GM21381 (cell line): ENCODE results near the gene PFKFB3.
A peak's percentile ranks its signal among the peaks of the same experiment; 100 is the strongest.
"Not testable (repeated sequence)": the region's sequence is repeated elsewhere in the genome, so short reads cannot be mapped to it uniquely, and the experiment has no call there.

Source experiments
- ATAC-seq: cut with Tn5 transposase; IDR thresholded peaks from one replicate; pipeline ENCODE4 v1.9.1; 2021; ENCODE audit warnings: mild to moderate bottlenecking, moderate library complexity; ENCODE audit not compliant: unreplicated experiment

The PFKFB3 gene

DNA sequence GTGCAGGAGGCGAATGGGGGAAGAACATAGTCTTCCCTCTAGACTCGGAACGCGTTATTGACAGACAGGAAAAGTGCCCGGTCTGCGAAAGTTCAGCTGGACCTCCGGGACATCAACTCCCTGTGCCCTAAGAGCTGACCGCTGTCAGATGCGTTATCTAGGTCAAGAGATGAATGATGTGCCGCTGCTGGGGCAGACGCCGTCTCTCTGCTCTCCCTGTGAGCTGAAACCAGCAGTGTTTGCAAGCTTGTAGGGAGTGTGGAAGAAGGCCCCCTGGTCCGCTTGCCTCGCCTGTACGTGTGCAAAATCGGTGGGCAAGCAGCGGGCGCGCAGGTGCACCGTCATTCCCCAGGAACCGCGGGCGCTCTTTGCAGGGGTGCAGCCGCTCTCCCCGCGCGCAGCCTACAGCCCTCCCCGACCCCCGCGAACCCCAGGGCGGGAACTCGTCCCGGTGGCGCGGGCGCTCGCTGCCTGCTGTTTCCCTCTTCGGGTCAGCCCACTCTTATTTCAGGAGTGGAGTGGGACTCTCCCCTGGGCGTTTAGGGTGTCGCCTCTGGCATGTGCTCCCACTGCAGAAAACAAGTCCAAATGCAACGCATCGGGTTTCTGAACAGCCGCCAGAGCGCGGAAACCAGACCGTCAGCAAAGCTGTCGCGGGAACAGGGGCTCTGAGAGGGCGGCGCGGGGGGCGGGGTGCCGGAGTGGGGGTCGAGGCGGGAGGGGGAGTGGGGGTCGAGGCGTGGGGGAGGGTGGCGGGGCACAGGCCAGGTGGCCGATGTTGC is 1.8 kb upstream of the PFKFB3 start:
- ATAC-seq, result no peak

DNA sequence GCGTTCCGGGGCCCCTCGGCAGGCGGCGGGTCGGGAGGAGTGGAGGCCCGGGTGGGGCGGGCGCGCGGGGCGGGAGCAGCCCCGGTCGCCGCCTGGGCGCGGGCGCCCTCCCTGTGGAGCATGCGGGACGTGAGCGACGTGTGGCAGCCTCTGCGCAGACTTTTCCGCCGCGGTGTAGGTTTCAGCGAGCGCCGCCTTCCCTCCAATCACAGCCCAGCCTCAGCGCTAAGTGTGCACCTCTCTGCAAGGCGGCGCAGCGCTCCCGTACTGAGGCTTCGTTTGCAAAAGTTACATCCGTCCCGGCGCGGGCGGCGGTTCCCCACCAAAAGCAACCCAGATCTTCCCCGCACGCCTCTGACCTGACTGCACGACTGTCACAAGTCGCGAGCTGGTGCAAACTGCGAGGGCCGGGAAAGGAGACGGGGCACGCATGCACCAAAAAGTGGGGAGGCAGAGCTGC is 1.2 kb upstream of the PFKFB3 start:
- peak; percentile 35 for ATAC-seq

DNA sequence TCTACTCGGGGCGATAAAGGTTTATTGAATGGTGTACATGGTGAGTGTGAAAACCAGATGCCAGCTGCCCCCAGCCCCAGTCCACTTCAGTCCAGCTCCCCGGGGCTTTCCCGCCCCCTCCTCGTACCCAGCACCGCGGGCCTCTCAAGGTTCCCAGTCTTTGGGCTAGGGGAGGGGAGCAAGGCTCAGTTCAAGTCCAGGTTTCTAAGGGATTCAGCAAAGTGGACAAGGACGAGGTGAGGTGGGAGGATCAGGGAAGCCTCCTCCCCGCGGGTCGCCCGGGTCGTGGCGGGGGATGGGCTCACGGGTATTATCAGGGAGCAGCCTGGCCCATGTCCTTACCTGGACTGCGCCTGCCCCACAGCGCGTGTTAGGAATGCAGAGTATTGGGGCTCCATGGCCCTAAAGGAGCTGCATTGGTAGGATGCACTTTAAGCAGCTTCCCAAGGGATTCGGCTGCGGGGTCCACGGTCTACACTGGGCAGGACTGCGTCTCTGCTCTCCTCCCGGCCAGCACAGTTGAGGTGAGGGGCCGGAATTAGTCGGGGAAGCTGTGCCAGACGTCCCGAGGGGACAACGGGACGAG is 541 bp upstream of the PFKFB3 start:
- ATAC-seq, result no peak

DNA sequence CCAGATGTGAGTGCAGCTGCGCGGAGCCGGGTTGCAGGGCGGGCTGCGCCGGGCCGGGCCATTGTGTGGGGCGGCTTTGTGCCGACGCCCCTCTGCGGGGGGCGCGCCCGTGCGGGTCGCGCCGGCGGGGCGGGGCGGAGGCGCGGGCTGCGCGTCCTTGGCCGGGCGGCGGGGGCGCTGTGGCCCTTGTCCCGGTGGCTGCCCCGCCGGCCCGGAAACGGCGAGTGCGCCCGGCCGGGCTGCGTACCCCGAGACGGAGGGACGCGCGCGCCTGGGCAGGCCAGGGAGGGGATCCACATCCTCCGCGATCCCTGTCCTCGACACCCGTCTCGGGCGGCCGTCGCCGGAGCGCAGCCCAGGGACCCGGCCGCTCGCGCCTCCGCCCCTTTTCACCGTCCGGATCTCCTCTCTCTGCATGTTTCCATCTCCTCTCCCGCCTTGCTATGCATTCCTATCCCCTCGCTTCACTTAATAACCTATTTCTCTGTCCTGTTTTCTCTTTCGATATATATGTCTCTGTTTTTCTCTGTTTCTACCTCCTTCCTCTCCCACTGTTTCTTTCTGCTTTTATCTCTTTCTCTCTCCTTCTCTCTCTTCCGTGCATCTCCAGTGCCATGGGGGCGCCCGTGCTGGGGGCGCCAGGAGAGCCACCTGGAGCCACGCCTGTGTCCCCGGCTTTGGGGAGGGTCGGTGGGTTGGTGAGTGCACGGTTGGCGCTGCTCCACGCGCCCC is 765 bp downstream of the PFKFB3 start:
- ATAC-seq, result peak; percentile 41

DNA sequence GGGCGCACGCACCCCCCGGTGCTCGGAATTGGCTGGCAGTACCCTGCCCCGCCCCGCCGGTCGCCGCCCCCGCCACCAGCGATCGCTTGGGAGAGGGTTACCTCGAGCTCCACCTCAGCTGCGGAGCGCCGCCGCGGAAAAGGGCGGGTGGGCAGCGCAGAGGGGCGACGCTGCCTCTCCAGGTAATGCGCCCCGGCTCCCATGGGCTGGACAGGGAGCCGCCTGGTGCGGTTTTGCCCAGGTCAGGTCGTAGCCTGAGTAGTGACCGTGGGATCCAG is 1.3 kb downstream of the PFKFB3 start:
- no peak for ATAC-seq

DNA sequence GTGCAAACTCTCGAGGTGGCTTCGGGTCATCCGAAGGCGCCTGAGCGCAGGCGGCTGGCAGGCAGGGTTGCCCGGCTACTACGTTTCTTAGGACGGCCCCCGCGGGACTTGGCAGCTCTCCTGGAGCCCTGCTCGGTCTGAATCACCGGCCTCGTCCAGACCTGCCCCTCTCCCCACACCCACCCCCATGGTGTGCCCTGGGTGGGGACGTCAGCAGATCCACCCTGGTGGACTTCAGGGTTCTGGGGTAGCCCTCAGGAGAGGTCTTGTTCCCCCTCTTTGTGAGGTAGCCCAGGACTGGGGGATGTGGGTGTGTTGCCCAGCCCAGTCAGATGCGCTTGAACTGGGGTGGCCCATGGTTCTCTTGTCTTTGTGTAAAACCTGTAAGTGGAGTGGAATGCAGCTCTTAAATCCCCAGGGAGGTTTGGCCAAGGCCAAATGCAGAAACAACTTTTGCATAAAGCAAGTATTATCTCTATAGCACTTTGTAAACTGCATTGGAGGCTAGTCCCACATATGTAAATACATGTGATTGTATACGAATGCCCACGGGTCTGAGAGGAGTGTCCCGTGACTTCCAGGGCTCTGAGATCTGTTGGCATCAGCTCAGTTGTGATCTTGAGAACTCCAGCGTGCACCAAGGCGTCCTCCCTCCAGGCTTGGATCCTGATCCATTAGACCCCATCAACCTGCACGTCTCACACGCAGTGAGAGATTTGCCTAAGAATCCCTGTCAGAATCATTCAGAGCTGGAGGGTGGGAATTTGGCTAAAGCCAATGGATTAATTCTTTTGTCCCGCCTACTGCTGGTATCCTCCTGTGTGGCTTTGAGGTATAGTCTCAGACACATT is 1.8 kb downstream of the PFKFB3 start:
- ATAC-seq, result no peak

DNA sequence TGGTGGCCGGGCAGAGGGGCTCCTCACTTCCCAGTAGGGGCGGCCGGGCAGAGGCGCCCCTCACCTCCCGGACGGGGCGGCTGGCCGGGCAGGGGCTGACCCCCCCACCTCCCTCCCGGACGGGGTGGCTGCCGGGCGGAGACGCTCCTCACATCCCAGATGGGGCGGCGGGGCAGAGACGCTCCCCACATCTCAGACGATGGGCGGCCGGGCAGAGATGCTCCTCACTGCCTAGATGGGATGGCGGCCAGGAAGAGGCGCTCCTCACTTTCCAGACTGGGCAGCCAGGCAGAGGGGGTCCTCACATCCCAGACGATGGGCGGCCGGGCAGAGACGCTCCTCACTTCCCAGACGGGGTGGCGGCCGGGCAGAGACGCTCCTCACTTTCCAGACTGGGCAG is 3.8 kb downstream of the PFKFB3 start:
- not testable (repeated sequence) for ATAC-seq

DNA sequence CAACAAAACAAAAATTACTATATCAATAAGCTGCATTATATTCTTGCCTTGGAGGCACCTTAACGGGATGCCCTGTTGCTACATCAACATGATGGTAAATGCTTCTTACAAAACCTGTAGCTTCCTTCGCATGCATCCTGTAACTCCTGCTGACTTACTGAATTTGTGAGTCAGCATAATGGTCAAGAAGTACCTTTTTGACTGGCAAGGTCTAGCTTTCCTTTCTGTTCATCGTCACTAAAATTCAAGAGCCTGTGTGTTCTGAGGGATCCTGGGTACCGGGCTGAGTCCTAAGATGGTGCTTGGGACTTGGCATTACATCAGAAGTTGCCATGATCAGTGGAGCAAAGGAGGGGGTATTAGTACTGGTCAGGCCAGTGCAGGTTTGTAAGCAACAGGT is 4.9 kb downstream of the PFKFB3 start:
- no peak for ATAC-seq

DNA sequence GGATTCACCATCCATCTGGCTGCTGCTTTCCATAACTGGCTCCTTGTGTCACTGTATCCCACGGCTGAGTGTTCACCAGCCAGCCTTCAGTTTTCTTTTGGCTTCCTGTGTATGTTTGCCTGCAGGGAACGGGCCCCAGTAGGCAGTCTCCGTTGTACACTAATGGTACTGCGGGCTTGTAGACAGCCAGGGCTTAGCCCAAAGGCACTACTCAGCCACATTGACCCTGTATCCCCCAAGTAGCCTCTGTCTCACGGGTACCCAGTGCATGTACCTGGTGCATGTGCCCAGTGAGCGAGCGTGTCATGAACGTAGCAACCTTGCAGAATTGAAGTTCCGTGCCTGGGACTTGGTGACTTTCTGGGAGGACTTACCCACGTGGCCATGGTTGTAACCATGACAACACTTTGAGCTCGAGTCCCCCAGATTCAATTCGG is 6.1 kb downstream of the PFKFB3 start:
- no peak for ATAC-seq

DNA sequence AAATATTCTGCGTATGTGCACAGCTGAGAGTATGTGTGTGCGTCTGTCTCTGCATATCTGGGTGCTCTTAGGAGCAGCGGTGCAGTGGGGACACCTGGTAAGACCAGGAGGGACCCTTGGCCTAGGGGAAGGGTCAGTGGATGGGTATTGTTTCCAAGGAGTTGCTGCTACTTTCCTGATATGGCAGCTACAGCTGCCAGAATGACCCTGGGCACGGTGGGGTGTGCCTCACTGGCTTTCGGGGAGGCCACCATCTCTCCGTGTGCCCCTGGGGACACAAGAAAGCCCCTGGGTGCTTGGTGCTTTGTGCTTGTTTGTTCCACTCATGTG is 8.6 kb downstream of the PFKFB3 start:
- no peak for ATAC-seq

DNA sequence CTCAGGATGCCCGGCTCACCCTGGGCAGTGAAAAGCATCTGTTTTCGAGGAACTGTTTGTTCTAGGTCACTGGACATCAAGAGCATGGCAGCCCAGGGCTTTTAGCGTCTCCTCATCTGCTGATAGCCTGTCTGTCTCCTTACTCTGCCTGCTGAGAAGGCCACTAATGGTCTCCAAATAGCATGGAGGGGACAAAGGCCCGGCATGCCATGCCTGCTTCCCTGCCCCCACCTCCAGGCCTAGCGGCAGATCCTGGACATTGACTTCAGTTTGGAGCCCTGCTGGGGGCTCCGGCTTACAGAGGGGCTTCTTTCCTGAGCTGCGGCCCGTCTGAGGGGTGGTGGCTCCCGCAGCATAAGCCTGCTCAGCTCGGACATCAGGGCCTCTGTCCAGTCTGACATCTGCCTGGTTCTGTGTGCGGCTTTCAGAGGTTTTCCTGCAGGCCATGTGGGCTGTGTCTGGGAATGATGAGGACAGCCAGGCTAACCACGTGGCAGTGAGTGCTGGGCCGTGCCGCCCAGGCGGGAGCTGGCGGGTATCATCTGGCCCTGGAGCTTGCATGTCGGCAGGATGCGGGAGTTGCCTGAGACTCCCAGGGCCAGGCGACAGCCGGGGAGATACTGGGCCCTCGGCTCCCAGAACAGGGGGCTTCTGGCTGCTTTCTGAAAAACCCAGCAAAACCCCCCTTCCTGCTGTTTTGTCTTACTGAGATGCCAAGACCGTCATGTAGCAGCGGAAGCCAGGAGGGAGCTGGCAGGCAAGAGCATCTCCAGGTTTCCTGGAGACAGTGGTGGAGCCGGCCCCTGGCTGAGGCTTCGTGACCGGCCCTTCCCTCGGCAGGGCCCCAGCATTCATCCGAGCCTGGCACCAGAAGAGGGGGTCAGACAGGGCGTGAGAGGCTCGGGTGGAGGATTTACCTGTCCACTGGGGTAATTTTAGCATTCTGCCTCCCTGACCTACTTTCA is 9.2 kb downstream of the PFKFB3 start:
- ATAC-seq, result no peak

DNA sequence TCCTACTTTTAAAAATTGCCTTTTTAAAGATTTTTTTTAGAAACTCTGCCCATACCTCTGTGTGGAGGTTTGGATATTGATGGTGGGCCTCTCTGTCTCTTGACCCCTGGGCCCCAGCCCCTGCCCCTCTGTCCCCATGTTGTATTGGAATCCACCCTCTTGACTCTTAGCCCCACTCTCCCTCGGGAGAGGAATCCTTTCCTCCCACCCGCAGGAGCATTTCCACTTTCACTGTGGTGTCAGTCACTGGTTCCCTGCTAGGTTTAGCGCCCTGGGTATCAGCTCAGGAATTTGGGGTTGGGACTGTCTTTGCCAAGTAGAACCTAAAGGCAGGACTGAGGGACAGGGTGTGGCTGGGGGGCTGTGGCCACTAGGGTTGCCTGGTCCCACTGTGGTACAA is 10.1 kb downstream of the PFKFB3 start:
- ATAC-seq, result no peak

DNA sequence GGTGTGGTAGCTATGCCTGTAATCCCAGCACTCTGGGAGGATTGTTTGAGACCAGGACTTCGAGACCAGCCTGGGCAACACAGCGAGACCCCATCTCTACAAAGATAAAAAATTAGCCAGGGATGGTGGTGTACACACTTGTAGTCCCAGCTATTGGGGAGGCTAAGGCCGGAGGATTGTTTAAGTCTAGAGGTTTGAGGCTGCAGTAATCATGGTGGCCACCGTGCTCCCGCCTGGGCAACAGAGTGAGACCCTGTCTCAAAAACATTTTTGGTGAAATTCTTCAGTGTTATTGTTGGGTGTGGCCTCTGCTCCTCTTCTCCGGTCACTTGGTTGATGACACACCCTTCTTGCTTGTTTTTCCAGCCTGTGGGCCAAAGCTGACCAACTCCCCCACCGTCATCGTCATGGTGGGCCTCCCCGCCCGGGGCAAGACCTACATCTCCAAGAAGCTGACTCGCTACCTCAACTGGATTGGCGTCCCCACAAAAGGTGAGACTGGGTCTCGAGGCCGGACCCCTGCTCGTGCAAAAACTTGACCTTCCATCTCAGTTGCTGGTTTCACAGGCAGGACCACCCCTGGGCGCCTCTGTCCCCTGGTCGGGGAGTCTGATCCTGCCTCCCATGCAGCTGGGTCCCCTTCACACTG is 10.6 kb downstream of the PFKFB3 start:
- ATAC-seq, result no peak

DNA sequence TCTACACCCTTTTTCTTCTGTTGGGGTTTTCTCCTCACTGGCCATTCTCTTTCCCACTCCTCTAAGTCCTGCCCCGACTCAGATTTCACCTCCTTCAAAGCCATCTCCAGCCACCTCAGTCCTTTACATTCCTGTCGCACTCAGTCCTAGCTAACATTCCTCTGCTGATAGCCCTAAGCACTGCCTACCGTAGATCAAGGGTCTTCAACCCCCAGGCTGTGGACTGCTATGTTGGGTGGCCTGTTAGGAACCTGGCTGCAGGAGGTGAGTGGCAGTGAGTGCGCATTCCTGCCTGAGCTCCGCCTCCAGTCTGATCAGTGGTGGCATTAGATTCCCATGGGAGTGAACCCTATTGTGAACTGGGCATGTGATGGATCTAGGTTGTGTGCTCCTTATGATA is 11.2 kb downstream of the PFKFB3 start:
- ATAC-seq, result no peak

DNA sequence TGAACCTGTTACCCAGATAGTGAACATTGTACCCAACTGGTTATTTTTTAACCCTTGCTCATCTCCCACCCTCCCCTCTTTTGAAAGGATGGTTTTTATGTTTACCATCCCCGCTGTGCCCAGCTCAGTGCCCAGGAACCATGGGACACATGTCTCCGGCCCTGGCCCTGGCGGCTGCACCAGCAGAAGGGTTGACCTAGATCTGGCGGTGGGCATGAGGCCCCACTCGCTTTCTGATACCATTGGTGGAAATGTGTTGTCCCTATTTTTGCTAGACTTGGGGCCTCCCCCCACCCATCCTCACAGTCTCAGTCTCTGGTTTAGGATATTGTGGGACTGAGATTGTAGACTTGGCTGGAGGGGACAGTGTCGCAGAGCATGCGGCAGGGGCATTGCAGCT is 11.9 kb downstream of the PFKFB3 start:
- ATAC-seq, result no peak

DNA sequence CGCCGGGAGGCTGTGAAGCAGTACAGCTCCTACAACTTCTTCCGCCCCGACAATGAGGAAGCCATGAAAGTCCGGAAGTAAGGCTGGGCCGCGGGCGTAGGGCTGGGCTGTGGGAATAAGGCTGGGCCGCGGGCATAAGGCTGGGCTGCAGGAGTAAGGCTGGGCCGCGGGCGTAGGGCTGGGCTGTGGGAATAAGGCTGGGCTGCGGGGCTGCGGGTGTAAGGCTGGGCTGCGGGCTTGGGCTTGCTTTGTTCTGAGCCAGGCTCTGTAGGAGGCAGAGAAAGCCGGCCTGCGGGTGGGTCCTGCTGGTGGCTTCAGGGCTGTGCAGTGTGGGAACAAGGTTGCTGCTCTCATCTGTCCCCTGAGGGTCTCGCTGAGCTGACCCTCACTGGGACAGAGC is 12.5 kb downstream of the PFKFB3 start:
- ATAC-seq, result no peak

DNA sequence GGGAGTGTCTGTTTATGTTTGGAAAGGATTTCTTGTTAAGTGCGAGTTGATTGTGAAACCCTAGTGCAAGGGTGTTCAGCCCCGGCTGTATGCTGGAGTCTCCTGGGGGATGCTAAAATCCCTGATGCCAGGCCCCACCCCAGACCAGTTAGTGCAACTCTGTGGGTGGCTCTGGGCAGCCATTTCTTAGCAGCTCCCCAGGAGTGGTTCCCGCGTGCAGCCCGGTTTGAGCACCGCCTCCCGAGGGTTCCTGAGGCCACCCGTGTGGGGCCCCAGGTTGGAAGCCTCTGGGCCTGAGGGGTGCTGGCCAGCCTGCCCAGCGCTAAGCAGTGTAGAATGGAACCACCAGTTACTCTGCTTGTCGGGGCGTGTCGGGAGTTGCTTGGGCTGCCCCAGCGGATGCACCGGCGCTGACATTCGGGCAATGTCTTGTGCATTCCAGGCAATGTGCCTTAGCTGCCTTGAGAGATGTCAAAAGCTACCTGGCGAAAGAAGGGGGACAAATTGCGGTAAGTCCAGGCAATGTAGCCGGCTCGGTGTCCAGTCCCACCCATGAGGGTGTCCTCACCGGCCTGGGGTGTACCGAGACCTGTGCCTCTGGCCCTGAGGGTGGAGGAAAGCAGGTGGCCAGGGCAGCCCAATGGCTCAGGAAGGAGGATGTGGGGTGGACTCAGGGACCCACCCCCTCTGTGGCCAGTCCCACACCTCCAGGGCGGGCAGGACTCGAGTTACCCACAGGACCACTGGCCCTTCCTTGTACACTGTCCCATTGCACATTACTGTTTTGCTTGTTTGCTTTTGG is 13.2 kb downstream of the PFKFB3 start:
- no peak for ATAC-seq

DNA sequence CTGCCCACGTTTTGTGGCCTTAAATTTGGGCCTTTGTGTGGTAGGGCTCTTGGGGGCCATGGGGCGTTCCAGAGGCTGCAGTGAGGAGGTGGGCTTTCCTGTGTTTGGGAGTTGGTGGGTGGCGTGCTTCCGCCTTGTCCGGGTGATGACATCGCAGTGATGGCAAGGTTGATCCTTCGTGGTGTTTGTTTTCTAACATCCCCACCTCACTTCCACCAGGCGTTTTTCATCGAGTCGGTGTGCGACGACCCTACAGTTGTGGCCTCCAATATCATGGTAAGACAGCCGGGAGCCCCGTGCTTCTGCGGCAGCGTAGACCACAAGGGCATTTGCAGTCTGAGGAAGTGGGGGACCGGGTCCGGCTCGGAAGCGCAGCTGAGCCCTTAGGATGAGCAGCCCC is 14.2 kb downstream of the PFKFB3 start:
- ATAC-seq, result no peak

DNA sequence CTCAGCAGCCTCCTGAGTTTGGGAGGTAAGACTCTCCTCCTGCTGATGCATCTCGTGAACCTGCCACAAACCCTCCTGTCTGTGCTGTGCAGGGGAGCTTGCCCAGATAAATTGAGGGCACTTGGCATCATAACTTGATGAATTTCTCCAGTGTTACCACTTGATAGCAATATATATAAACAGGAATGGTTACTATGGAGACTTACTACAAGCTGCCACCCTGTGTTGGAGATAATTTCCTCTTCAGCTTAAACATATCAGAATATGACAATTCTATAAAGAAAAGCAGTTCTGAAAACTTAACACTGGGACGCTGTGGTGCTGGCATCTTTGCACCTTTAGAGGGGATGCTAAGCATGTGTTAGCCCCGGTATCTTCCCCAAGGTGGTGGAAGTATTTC is 14.9 kb downstream of the PFKFB3 start:
- no peak for ATAC-seq
